ENCODE data around the gene RBM25. TPM values are rescaled to one million over a fixed set of nuclear protein-coding genes. Genes with fewer than 3 reads are reported as not detected.
A peak's percentile ranks its signal among the peaks of the same experiment; 100 is the strongest.
"Not testable (repeated sequence)": the region's sequence is repeated elsewhere in the genome, so short reads cannot be mapped to it uniquely, and the experiment has no call there.

The RBM25 gene
- total RNA-seq (10 to 100 TPM; 35.1 to 43.3 (median 39.9) TPM), polyA plus RNA-seq (10 to 100 TPM; 13.5 to 51.4 TPM)
- long read RNA-seq, donor 1, full-length matches to known transcripts: 6 of 32 reads
- long read RNA-seq, donor 1, partial matches to known transcripts: 21 of 32 reads
- long read RNA-seq, donor 1, other reads (novel, unspliced or antisense): 5 of 32 reads
- long read RNA-seq, donor 2, partial matches to known transcripts: 33 of 45 reads
- long read RNA-seq, donor 2, other reads (novel, unspliced or antisense): 8 of 45 reads
- long read RNA-seq, donor 3, partial matches to known transcripts: 27 of 34 reads
- long read RNA-seq, donor 3, other reads (novel, unspliced or antisense): 4 of 34 reads

DNA sequence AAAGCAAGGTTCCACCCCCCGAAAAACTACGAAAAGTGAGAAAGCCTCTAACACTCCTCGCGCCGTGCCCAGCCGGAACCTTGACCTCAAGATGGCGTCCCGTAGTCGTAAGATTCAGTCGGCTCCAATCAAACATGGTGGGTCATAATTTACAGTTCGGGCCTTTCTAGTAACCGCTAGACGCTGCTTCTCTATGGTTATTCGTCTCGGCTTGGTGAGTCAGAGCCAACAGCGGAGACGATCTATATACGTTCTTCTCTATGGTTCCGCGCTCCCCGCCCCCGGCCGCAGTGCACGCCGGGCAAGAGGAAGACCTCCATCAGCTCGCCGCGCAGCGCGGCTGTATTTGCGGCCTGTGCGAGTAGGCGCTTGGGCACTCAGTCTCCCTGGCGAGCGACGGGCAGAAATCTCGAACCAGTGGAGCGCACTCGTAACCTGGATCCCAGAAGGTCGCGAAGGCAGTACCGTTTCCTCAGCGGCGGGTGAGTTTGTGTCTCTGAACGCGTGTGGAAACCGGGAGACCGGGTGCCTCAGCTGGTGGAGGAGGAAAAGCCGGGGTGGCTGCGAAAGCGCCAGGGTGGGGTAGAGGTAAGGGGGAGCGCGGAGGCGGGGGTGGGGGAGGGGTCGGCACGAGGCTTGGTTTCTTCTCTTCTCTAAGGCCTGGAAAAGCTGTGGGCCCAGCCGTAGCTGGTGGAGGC, at the start of gene RBM25:
TSS of gene RBM25 (plus strand) at position 311 of the 698 bp plus-strand sequence. CDS start 13,108 bp downstream, outside the sequence.
- no peaks in the 10 kb centered on the region for H3K9me3 ChIP-seq
- intact Hi-C loops (cut with DNase I): loop anchor here in 3 of 10 donors (1.0 to 2.0 kb wide), 2 partner anchors 31 to 32 kb away; partner anchors contain the start of gene ZFYVE1 (in 3 of the 3)
- H3K27me3 ChIP-seq: no peaks in the 10 kb centered on the region
- H3K4me1 ChIP-seq: peaks cover 5 to 47% (median 42%) of the 10 kb centered on the region in 9 donors
- peak within 1 kb of the TSS; percentile 67 to 91 (median 80) for H3K4me3 ChIP-seq
- DNase-seq: peak; percentile 93 to 96
- TF ChIP-seq, protein P1, sequence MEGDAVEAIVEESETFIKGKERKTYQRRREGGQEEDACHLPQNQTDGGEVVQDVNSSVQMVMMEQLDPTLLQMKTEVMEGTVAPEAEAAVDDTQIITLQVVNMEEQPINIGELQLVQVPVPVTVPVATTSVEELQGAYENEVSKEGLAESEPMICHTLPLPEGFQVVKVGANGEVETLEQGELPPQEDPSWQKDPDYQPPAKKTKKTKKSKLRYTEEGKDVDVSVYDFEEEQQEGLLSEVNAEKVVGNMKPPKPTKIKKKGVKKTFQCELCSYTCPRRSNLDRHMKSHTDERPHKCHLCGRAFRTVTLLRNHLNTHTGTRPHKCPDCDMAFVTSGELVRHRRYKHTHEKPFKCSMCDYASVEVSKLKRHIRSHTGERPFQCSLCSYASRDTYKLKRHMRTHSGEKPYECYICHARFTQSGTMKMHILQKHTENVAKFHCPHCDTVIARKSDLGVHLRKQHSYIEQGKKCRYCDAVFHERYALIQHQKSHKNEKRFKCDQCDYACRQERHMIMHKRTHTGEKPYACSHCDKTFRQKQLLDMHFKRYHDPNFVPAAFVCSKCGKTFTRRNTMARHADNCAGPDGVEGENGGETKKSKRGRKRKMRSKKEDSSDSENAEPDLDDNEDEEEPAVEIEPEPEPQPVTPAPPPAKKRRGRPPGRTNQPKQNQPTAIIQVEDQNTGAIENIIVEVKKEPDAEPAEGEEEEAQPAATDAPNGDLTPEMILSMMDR (IDR thresholded peaks at IDR 0.05): peak in 5 of 9 donors; percentile 6 to 36 (median 11)
- ATAC-seq: peak; percentile 99 to 100 (median 99)
- 0% methylated on average over 56 to 57 of the region's 57 CpGs for WGBS, 2 donors
- H3K36me3 ChIP-seq: peaks cover 0 to 16% (median 0%) of the 10 kb centered on the region in 9 donors
- H3K27ac ChIP-seq: peak within 1 kb of the TSS; percentile 71 to 95 (median 92)

DNA sequence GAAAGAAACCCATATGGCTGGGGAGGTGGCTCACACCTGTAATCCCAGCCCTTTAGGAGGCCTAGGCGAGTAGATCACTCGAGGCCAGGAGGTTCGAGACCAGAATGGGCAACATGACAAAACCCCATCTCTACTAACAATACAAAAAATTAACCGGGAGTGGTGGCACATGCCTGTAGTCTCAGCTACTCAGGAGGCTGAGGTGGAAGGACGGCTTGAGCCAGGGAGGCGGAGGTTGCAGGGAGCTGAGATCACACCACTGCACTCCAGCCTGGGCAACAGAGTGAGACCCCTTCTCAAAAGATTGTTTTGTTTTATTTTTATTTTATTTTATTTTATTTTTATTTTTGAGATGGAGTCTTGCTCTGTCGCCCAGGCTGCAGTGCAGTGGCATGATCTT, 47.1 kb upstream of the RBM25 start:
- intact Hi-C loops (cut with DNase I); DNase-seq; ATAC-seq; H3K27ac ChIP-seq; H3K27me3 ChIP-seq; H3K4me3 ChIP-seq; H3K9me3 ChIP-seq: not testable (repeated sequence)
- H3K4me1 ChIP-seq: peaks cover 0 to 31% (median 20%) of the 10 kb centered on the region in 9 donors
- peaks cover 0 to 64% (median 7%) of the 10 kb centered on the region in 9 donors for H3K36me3 ChIP-seq
- 93 to 94% methylated on average over 7 of the region's 7 CpGs for WGBS, 2 donors

DNA sequence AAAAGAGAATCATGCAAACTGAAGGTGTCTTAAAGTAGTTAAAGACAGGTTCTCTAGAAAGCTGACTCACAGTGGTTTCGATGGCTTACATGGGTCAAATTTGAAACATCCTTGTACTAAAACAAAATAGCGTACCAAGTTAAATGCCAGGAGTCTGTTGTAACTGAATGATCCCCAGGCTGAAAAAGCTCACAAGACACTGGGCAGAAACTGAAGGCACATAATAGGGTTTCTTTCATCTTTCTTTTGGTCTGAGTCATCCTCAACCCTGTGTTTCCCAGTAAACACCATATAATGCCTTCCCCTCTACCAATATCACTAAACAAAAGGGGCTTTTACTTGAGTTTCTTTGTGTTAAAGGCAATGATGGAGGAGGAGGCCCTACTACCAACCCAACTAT, 44.2 kb upstream of the RBM25 start:
- TF ChIP-seq, protein P1 (IDR thresholded peaks at IDR 0.05): no peak
- no peak overlapping the region for H3K4me3 ChIP-seq
- WGBS, 2 donors: 70 to 91% methylated on average over 2 of the region's 2 CpGs
- H3K36me3 ChIP-seq: peaks cover 0 to 82% (median 9%) of the 10 kb centered on the region in 9 donors
- ATAC-seq (no peak), DNase-seq (no peak)
- H3K27ac ChIP-seq: no peak overlapping the region
- intact Hi-C loops (cut with DNase I): no loop called here
- no peaks in the 10 kb centered on the region for H3K9me3 ChIP-seq
- H3K4me1 ChIP-seq: peaks cover 0 to 16% (median 5%) of the 10 kb centered on the region in 9 donors
- no peaks in the 10 kb centered on the region for H3K27me3 ChIP-seq

DNA sequence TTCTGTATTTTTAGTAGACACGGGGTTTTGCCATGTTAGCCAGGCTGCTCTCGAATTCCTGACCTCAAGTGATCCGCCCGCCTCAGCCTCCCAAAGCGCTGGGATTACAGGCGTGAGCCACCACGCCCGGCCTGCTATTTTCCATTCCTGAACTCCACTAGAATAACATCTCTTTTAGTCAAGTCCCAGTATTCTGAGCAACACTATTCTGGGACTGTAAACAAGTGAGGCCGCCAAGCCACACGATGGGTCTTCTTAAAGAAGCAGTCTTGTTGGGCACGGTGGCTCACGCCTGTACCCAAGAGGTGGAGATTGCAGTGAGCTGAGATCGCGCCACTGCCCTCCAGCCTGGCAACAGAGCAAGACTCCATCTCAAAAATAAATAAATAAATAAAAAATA, 42.8 kb upstream of the RBM25 start:
- ATAC-seq; H3K27me3 ChIP-seq; H3K27ac ChIP-seq; intact Hi-C loops (cut with DNase I); DNase-seq; H3K4me3 ChIP-seq; H3K9me3 ChIP-seq: not testable (repeated sequence)
- Histone ChIP-seq H3K36me3 (peaks cover 0 to 83% (median 11%) of the 10 kb centered on the region in 9 donors), H3K4me1 (peaks cover 0 to 12% (median 5%) of the 10 kb centered on the region in 9 donors)
- 97% methylated on average over 14 of the region's 14 CpGs for WGBS, 2 donors

DNA sequence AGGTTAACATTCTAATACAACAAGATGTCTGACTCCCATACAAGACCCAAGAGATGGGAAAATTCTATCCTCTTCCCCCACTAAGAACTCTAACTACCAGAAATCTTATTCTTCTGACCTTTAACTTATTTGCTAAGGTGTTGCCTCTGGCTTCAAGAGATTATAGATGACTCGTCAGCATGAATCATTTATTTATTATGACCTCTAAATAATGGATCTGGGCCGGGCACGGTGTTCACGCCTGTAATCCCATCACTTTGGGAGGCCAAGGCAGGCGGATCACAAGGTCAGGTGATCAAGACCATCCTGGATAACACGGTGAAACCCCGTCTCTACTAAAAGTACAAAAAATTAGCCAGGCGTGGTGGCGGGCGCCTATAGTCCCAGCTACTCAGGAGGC, 42.3 kb upstream of the RBM25 start:
- DNase-seq; intact Hi-C loops (cut with DNase I); H3K4me3 ChIP-seq; H3K9me3 ChIP-seq; ATAC-seq; H3K27me3 ChIP-seq; H3K27ac ChIP-seq: not testable (repeated sequence)
- peaks cover 0 to 87% (median 15%) of the 10 kb centered on the region in 9 donors for H3K36me3 ChIP-seq
- WGBS, 2 donors: 94 to 98% methylated on average over 10 of the region's 10 CpGs
- H3K4me1 ChIP-seq: peaks cover 0 to 12% (median 5%) of the 10 kb centered on the region in 9 donors
